OCI-LY1 (cell line): ENCODE measurements around the gene SLC24A4.

Source experiments
- H2AFZ ChIP-seq: fragments of 200-600 bp; sonication (generic), shearing (Covaris generic); 2 replicates; pipeline ENCODE4 v1.6.0; 2014; ENCODE audit warnings: antibody characterized with exemption, mild to moderate bottlenecking, low read length
- H3F3A ChIP-seq: fragments of 200-600 bp; sonication (generic), shearing (Covaris generic); 2 replicates; pipeline ENCODE4 v1.6.0; 2014; ENCODE audit warnings: mild to moderate bottlenecking, antibody characterized with exemption, low read length, moderate library complexity; ENCODE audit not compliant: insufficient read depth
- H3K27ac ChIP-seq: fragments of 200-600 bp; sonication (generic); 2 replicates; pipeline ENCODE4 v1.5.1; 2014; ENCODE audit warnings: low read length, mixed run types, mild to moderate bottlenecking, low read depth; ENCODE audit not compliant: poor library complexity, severe bottlenecking
- H3K27me3 ChIP-seq: fragments of 200-600 bp; sonication (generic); 2 replicates; pipeline ENCODE4 v1.6.0; 2014; ENCODE audit warnings: antibody characterized with exemption, mild to moderate bottlenecking, low read length, moderate library complexity; ENCODE audit not compliant: insufficient read depth
- H3K36me3 ChIP-seq: fragments of 200-600 bp; sonication (generic); 2 replicates; pipeline ENCODE4 v1.6.1; 2014; ENCODE audit warnings: mild to moderate bottlenecking, antibody characterized with exemption, low read length, moderate library complexity, mixed read lengths; ENCODE audit not compliant: insufficient read depth
- H3K4me1 ChIP-seq: fragments of 200-600 bp; sonication (generic); 2 replicates; pipeline ENCODE4 v1.5.1; 2014; ENCODE audit warnings: mild to moderate bottlenecking, low read length, moderate library complexity; ENCODE audit not compliant: insufficient read depth, severe bottlenecking
- H3K4me2 ChIP-seq: fragments of 200-600 bp; sonication (generic), shearing (Covaris generic); 2 replicates; pipeline ENCODE4 v1.6.1; 2014; ENCODE audit warnings: low read length
- H3K4me3 ChIP-seq: fragments of 200-600 bp; sonication (generic); 2 replicates; pipeline ENCODE4 v1.5.1; 2014; ENCODE audit warnings: low read length, low read depth, mild to moderate bottlenecking, mixed read lengths; ENCODE audit not compliant: poor library complexity, severe bottlenecking
- H3K79me2 ChIP-seq: fragments of 200-600 bp; shearing (Covaris generic); 2 replicates; pipeline ENCODE4 v1.6.1; 2016; ENCODE audit warnings: mixed run types, low read length, mixed read lengths; ENCODE audit not compliant: insufficient read depth
- H3K9ac ChIP-seq: fragments of 200-600 bp; sonication (generic), shearing (Covaris generic); 2 replicates; pipeline ENCODE4 v1.6.1; 2014; ENCODE audit warnings: mild to moderate bottlenecking, low read length, mixed read lengths
- H3K9me2 ChIP-seq: fragments of 200-600 bp; sonication (generic), shearing (Covaris generic); 2 replicates; pipeline ENCODE4 v1.6.1; 2014; ENCODE audit warnings: low read depth, mild to moderate bottlenecking, low read length, mixed read lengths
- H3K9me3 ChIP-seq: fragments of 200-600 bp; shearing (Covaris generic); 2 replicates; pipeline ENCODE4 v1.6.1; 2014; ENCODE audit warnings: low read length, mixed read lengths
- H4K20me1 ChIP-seq: fragments of 200-600 bp; sonication (generic), shearing (Covaris generic); 2 replicates; pipeline ENCODE4 v1.6.0; 2016; ENCODE audit warnings: mild to moderate bottlenecking, low read length; ENCODE audit not compliant: insufficient read depth
- CTCF ChIP-seq: fragments of 200-600 bp; sonication (generic), shearing (Covaris generic); IDR thresholded peaks from 2 replicates; pipeline ENCODE4 v1.5.1; 2017; ENCODE audit warnings: mild to moderate bottlenecking, antibody characterized with exemption, low read length, moderate library complexity, mixed read lengths
- EZH2 ChIP-seq: fragments of 200-600 bp; sonication (generic), shearing (Covaris generic); IDR thresholded peaks from 2 replicates; pipeline ENCODE4 v1.8.0; 2017; ENCODE audit warnings: borderline replicate concordance, mixed run types, mild to moderate bottlenecking, antibody characterized with exemption, low read length, moderate library complexity, mixed read lengths

Gene SLC24A4

GRCh38 chr14:92544051-92544720 lies 221.2 kb downstream of the SLC24A4 start:
- no peaks in the 10 kb centered on the region for H3K27me3 ChIP-seq
- H3K9me3 ChIP-seq, result no peaks in the 10 kb centered on the region
- H4K20me1 ChIP-seq, result no peaks in the 10 kb centered on the region
- no peaks in the 10 kb centered on the region for H3K79me2 ChIP-seq
- no peaks in the 10 kb centered on the region for H3K4me1 ChIP-seq
- H3F3A ChIP-seq, result no peaks in the 10 kb centered on the region
- H2AFZ ChIP-seq, result no peak overlapping the region
- H3K4me3 ChIP-seq, result no peak overlapping the region
- no peaks in the 10 kb centered on the region for H3K36me3 ChIP-seq
- no peak overlapping the region for H3K4me2 ChIP-seq
- H3K27ac ChIP-seq, result no peak overlapping the region
- H3K9ac ChIP-seq, result no peak overlapping the region
- no peaks in the 10 kb centered on the region for H3K9me2 ChIP-seq
- TF ChIP-seq CTCF (no peak), EZH2 (no peak)

GRCh38 chr14:92546347-92547053 lies 223.5 kb downstream of the SLC24A4 start:
- peaks cover 6% of the 10 kb centered on the region for H3K4me1 ChIP-seq
- H3K4me2 ChIP-seq, result no peak overlapping the region
- no peaks in the 10 kb centered on the region for H3K36me3 ChIP-seq
- H3K79me2 ChIP-seq, result no peaks in the 10 kb centered on the region
- H2AFZ ChIP-seq, result no peak overlapping the region
- no peaks in the 10 kb centered on the region for H3K9me3 ChIP-seq
- H3K9me2 ChIP-seq, result no peaks in the 10 kb centered on the region
- no peak overlapping the region for H3K9ac ChIP-seq
- H3K4me3 ChIP-seq, result no peak overlapping the region
- no peaks in the 10 kb centered on the region for H3K27me3 ChIP-seq
- no peaks in the 10 kb centered on the region for H3F3A ChIP-seq
- no peak overlapping the region for H3K27ac ChIP-seq
- TF ChIP-seq EZH2 (no peak), CTCF (no peak)
- no peaks in the 10 kb centered on the region for H4K20me1 ChIP-seq

- Histone ChIP-seq H3F3A (no peaks in the 10 kb centered on the region), H3K36me3 (no peaks in the 10 kb centered on the region), H3K9ac (no peak overlapping the region), H2AFZ (no peak overlapping the region), H3K27ac (no peak overlapping the region), H3K79me2 (no peaks in the 10 kb centered on the region), H3K9me3 (no peaks in the 10 kb centered on the region), H3K9me2 (no peaks in the 10 kb centered on the region), H3K27me3 (no peaks in the 10 kb centered on the region), H4K20me1 (no peaks in the 10 kb centered on the region), H3K4me2 (no peak overlapping the region), H3K4me3 (no peak overlapping the region), H3K4me1 (peaks cover 10% of the 10 kb centered on the region)
- no peak for TF ChIP-seq EZH2
- TF ChIP-seq CTCF, result no peak
Measured at GRCh38 chr14:92549105-92549858, 226.3 kb downstream of the SLC24A4 start.
